Endothelial cell of umbilical vein (primary cell): Measurements from ENCODE around the gene CHRD. TPM values are rescaled to one million over a fixed set of nuclear protein-coding genes. Genes with fewer than 3 reads are reported as not detected.

Experiments
- BruUV-seq: library from RNA; stranded (reverse); fragments of 400-500 nt; replicated peaks from 2 replicates; lab custom pipeline; 2021; lab: Mats Ljungman, UMichigan
- CTCF ChIA-PET: fragments of 300-600, 350-600 bp; sonication (Branson Sonifier 250); formaldehyde crosslinking; loops from one replicate; lab custom pipeline; 2021; ENCODE audit warnings: antibody characterized with exemption, inconsistent platforms; lab: Charles Lee
- POLR2A ChIA-PET: fragments of 300-600, 350-600 bp; sonication (Branson Sonifier 250); formaldehyde crosslinking; loops from one replicate; lab custom pipeline; 2021; ENCODE audit warnings: antibody characterized with exemption, inconsistent platforms; lab: Charles Lee
- DNase-seq: peaks from one replicate; pipeline ENCODE4 v3.0.0-alpha.2; 2011; ENCODE audit warnings: low read depth, low spot score
- FAIRE-seq: peaks from 2 replicates; lab custom pipeline; 2011; peaks lifted over from hg19 to GRCh38; lab: Jason Lieb, UNC
- H2AFZ ChIP-seq: 2 replicates; pipeline ENCODE4 v1.6.0; 2012; ENCODE audit warnings: low read depth, low read length, control low read depth, inconsistent platforms
- H3K27ac ChIP-seq: 2 replicates; pipeline ENCODE4 v1.5.1; 2011; ENCODE audit warnings: low read depth, mild to moderate bottlenecking, control low read depth, low read length, moderate library complexity; ENCODE audit not compliant: insufficient read depth
- H3K27me3 ChIP-seq, 2 experiments: 2 replicates each; pipeline versions ENCODE4 v1.6.0 to v1.6.1; 2011; ENCODE audit warnings: low read length in 2 of 2, mixed read lengths in 1 of 2; ENCODE audit not compliant: control insufficient read depth in 2 of 2, insufficient read depth in 2 of 2
- H3K36me3 ChIP-seq, 2 experiments: 2 replicates in 1 of 2; 3 replicates in 1 of 2; pipeline ENCODE4 v1.5.1; 2011; ENCODE audit warnings: low read length in 2 of 2, mild to moderate bottlenecking in 1 of 2, moderate library complexity in 1 of 2; ENCODE audit not compliant: control insufficient read depth in 2 of 2, insufficient read depth in 2 of 2; ENCODE audit errors: extremely low read depth in 1 of 2
- H3K4me1 ChIP-seq: 3 replicates; pipeline ENCODE4 v1.5.1; 2011; ENCODE audit warnings: mild to moderate bottlenecking, low read length; ENCODE audit not compliant: control insufficient read depth, insufficient read depth; ENCODE audit errors: extremely low read depth
- H3K4me2 ChIP-seq: 2 replicates; pipeline ENCODE4 v1.6.1; 2011; ENCODE audit warnings: low read length, control low read depth, mixed read lengths; ENCODE audit not compliant: insufficient read depth
- H3K4me3 ChIP-seq, 3 experiments: fragments of 200-600 bp in 1 of 3; sonication (generic), shearing (Covaris generic) in 1 of 3; replicated peaks in 1 of 3; 2 replicates each; pipeline ENCODE4 v1.5.1; 2011 to 2016; ENCODE audit warnings: control low read depth in 3 of 3, low read length in 3 of 3, mild to moderate bottlenecking in 2 of 3, inconsistent platforms in 1 of 3, low read depth in 1 of 3, moderate library complexity in 1 of 3; ENCODE audit not compliant: insufficient read depth in 1 of 3
- H3K79me2 ChIP-seq: 2 replicates; pipeline ENCODE4 v1.6.0; 2012; ENCODE audit warnings: low read length, inconsistent platforms; ENCODE audit not compliant: control insufficient read depth, insufficient read depth
- H3K9ac ChIP-seq: replicated peaks from 2 replicates; pipeline ENCODE3; 2011; ENCODE audit warnings: low read length, control low read depth; ENCODE audit not compliant: insufficient read depth; ENCODE audit errors: extremely low read depth
- H3K9me1 ChIP-seq: replicated peaks from 3 replicates; pipeline ENCODE4 v1.6.0; 2011; ENCODE audit warnings: mild to moderate bottlenecking, low read length; ENCODE audit not compliant: control insufficient read depth, insufficient read depth; ENCODE audit errors: extremely low read depth
- H3K9me3 ChIP-seq: replicated peaks from 2 replicates; pipeline ENCODE4 v1.5.1; 2012; ENCODE audit warnings: low read length, inconsistent platforms; ENCODE audit not compliant: control insufficient read depth, insufficient read depth
- H4K20me1 ChIP-seq: replicated peaks from 2 replicates; pipeline ENCODE3; 2011; ENCODE audit warnings: mild to moderate bottlenecking, low read length; ENCODE audit not compliant: control insufficient read depth, insufficient read depth; ENCODE audit errors: extremely low read depth
- CTCF ChIP-seq, 2 donors: IDR thresholded peaks; 1 replicate in 1 of 2; 2 replicates in 1 of 2; pipeline ENCODE4 v1.5.1; 2011; ENCODE audit warnings: low read length in 2 of 2, mild to moderate bottlenecking in 2 of 2, moderate library complexity in 2 of 2, control low read depth in 1 of 2, inconsistent platforms in 1 of 2, low read depth in 1 of 2; ENCODE audit not compliant: insufficient read depth in 1 of 2; ENCODE audit errors: extremely low read depth in 1 of 2
- EZH2 ChIP-seq: IDR thresholded peaks from 2 replicates; pipeline ENCODE4 v1.6.1; 2012; ENCODE audit warnings: borderline replicate concordance, low read depth, mild to moderate bottlenecking, moderate library complexity, low read length, inconsistent platforms; ENCODE audit not compliant: severe bottlenecking
- FOS ChIP-seq: IDR thresholded peaks from 2 replicates; pipeline ENCODE4 v1.6.1; 2011; ENCODE audit warnings: mild to moderate bottlenecking, low read length, moderate library complexity, borderline replicate concordance; ENCODE audit not compliant: insufficient read depth
- GATA2 ChIP-seq: IDR thresholded peaks from 2 replicates; pipeline ENCODE4 v1.7.0; 2011; ENCODE audit warnings: low read depth, mild to moderate bottlenecking, moderate library complexity, mixed read lengths, low read length; ENCODE audit not compliant: insufficient read length, insufficient read depth
- JUN ChIP-seq: IDR thresholded peaks from 2 replicates; pipeline ENCODE4 v1.6.1; 2011; ENCODE audit warnings: borderline replicate concordance, low read depth; ENCODE audit not compliant: insufficient read length, insufficient read depth
- MAX ChIP-seq: IDR thresholded peaks from 2 replicates; pipeline ENCODE4 v1.6.1; 2011; ENCODE audit not compliant: insufficient read depth, insufficient read length
- MYC ChIP-seq: IDR thresholded peaks from one replicate; pipeline ENCODE4 v1.6.1; 2011; ENCODE audit warnings: mild to moderate bottlenecking, low read depth, low read length
- POLR2A ChIP-seq: IDR thresholded peaks from 2 replicates; pipeline ENCODE4 v1.6.1; 2012; ENCODE audit warnings: low read depth, mild to moderate bottlenecking, control low read depth, low read length
- POLR2AphosphoS5 ChIP-seq: IDR thresholded peaks from 2 replicates; pipeline ENCODE4 v1.6.1; 2012; ENCODE audit warnings: low read depth, mild to moderate bottlenecking, control low read depth, low read length, moderate library complexity; ENCODE audit not compliant: insufficient read depth
- dilution Hi-C: fragments of 300-500 bp; cut with MboI; formaldehyde crosslinking; loops from one replicate; pipeline ENCODE4 v1.15.0; 2019; ENCODE audit warnings: low sequenced_read_pairs; ENCODE audit not compliant: extremely low pct_ligation_motif_present
- intact Hi-C: fragments of 100-400 bp; cut with micrococcal nuclease; formaldehyde crosslinking; loops from one replicate; pipeline ENCODE4 v1.10.0; 2022
- polyA plus RNA-seq, 4 experiments: library from polyadenylated mRNA; depleted of rRNA in 3 of 4; stranded (reverse) in 3 of 4; unstranded in 1 of 4; fragments of >200 nt; gene quantifications; 2 replicates each; pipeline versions ENCODE4 v1.2.1 to v1.2.3, GENCODE V29; 2011 to 2012; ENCODE audit warnings: missing spikeins in 1 of 4
- total RNA-seq: library from RNA; stranded (reverse); gene quantifications from 2 replicates; pipeline ENCODE4 v1.2.3, GENCODE V29; 2021

The CHRD gene
- total and polyA plus RNA-seq, 2 donors (not counting 3 experiments of a cell fraction or from before 2014, with no cell fraction given), result 0.40 to 0.54 TPM

GRCh38 chr3:184389384-184389783, 9.5 kb downstream of the CHRD start:
- dilution Hi-C loops, result no loop called here
- no peak overlapping the region for H2AFZ ChIP-seq
- no peaks in the 10 kb centered on the region for H3K9me1 ChIP-seq
- no peak overlapping the region for H3K4me2 ChIP-seq
- H3K27me3 ChIP-seq, result peaks cover 12 to 18% of the 10 kb centered on the region in 2 experiments
- DNase-seq (no peak), FAIRE-seq (no peak)
- H3K27ac ChIP-seq, result no peak overlapping the region
- no TSS peak for BruUV-seq
- TF ChIP-seq POLR2A (no peak), FOS (no peak), JUN (no peak), POLR2AphosphoS5 (no peak), CTCF (IDR thresholded peaks at IDR 0.05; ENCODE audit: extremely low read depth in 1 of 2, insufficient read depth in 1 of 2, low read depth in 1 of 2, low read length in 2 of 2) (no peak), MYC (no peak), GATA2 (no peak), MAX (no peak), EZH2 (no peak)
- H3K9ac ChIP-seq, result no peak overlapping the region
- no peaks in the 10 kb centered on the region for H3K4me1 ChIP-seq
- ChIA-PET POLR2A (no interaction called here), CTCF (interaction anchor here (6.9 kb wide), 1 partner anchor 17 kb away, joined by 52 read pairs; no protein-coding TSS in a partner anchor)
- no peaks in the 10 kb centered on the region for H3K79me2 ChIP-seq
- no peaks in the 10 kb centered on the region for H3K9me3 ChIP-seq
- H4K20me1 ChIP-seq, result no peaks in the 10 kb centered on the region
- H3K36me3 ChIP-seq, result no peaks in the 10 kb centered on the region
- H3K4me3 ChIP-seq, result no peak overlapping the region
- intact Hi-C loops, result no loop called here
